ENCODE measurements around the gene ADIRF.
"Not testable (repeated sequence)": the region's sequence is repeated elsewhere in the genome, so short reads cannot be mapped to it uniquely, and the experiment has no call there.

Gene ADIRF

GRCh38 chr10:86968271-86968993 is at the start of gene ADIRF:
ADIRF (plus strand) TSS chr10:86968482; CDS start chr10:86968545, 63 bp downstream.
- no peak for ATAC-seq

DNA sequence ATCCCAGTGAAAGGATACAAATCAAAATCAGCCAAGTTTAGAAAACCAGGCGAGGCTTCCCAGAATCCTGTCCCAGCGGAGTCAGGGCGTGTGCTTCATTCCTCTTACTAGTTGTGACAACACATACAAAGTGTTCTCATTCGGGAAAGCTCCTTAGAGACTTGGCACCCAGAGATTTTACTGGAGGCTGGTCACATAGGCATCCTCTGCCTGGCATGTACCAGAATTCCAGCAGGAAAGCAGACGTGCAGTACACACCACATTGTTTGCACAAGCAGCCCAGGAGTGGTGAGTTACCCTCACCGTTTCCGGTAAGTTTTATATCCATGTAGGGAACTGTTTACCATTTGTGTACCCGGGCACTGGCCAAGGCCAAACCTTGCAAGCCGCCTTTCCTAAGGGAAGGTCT is 45.7 kb upstream of the ADIRF start:
- no peak for ATAC-seq

- no peak for ATAC-seq
These were observed 38.6 kb upstream of the ADIRF start for GRCh38 chr10:86929468-86930380.

DNA sequence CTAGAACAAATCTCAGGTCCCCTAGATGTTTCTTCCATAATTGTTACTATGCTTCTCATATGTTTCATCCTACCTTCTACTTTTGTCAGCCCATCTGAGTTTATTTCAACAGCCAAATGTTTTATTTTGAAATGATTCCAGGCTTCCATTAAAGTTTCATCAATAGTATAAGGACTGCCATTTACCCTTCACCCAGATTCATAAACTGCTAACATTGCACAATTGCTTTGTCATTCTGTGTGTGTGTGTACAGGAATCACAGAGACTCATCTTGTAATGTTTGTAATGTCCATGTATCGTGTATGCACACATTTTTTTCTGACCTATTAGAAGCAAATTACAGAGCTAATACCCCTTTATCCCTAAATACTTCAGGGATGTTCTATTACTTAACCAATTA is 36.4 kb upstream of the ADIRF start:
- ATAC-seq = no peak

GRCh38 chr10:86932674-86933073 is 35.6 kb upstream of the ADIRF start:
- no peak for ATAC-seq

DNA sequence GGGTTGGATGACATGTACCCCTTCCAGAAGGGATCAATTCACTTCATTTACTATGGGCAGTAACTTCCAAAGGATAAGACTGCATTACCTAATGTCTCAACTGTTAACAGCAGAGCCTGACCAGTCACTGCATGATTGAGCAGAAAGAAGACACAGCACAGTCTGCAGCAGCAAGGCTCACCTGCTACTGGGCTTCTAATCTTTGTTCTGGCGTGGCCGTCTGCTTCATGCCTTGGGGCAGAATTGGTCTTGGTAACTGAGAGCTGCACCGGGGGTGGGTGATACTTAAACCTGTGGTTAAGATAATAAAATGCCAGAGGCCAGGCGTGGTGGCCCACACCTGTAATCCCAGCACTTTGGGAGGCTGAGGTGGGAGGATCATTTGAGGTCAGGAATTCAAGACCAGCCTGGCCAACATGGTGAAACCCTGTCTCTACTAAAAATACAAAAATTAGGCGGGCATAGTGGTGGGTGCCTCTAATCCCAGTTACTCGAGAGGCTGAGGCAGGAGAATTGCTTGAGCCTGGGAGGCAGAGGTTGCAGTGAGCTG is 34.0 kb upstream of the ADIRF start:
- ATAC-seq = not testable (repeated sequence)

DNA sequence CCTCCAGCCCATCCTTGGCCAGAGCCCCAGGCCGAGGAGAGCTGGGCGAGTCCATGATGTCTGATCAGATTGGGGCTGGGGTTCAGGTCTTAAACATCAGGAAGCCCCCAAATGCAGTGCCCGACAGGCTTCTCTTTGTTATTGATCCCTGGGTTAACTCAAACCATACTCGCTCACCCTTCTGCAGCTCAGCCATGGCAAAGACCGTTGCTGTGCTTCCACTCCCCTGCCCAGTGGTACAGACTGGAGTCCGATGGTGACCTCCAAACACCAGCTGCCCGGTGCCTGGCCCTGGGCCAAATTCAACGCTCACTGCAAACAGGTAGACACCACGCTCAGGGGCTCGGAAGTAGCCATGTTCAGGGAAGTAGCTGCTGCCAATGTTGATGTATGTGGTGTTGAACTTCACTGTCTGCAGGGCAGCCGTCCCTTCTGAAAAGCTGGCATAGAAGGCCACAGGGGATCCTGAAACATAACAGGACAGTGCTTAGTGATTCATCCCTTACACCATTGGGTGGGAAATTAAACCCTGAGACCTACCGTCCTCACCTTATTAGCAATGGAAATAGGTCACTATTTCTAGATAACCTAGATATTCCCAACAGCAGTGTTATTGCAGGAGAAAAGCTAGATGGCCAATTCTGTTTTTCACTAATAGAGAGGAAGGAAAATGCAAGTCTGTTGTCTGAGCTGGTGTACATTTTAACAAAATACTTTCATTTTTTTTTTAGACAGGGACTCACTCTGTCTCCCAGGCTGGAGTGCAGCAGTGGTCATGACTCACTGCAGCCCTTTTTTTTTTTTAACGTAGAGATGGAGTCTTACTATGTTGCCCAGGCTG is 31.4 kb upstream of the ADIRF start:
- ATAC-seq = no peak

GRCh38 chr10:86937502-86938154 is 30.7 kb upstream of the ADIRF start:
- ATAC-seq = no peak

GRCh38 chr10:86938260-86938659 is 30.0 kb upstream of the ADIRF start:
- no peak for ATAC-seq

GRCh38 chr10:86940076-86940475 is 28.2 kb upstream of the ADIRF start:
- ATAC-seq = not testable (repeated sequence)

- ATAC-seq = no peak
These were observed 27.6 kb upstream of the ADIRF start for GRCh38 chr10:86940677-86941076.

GRCh38 chr10:86941426-86941825 is 26.9 kb upstream of the ADIRF start:
- ATAC-seq = no peak

- no peak for ATAC-seq
These were observed 26.3 kb upstream of the ADIRF start for GRCh38 chr10:86941991-86942421.

DNA sequence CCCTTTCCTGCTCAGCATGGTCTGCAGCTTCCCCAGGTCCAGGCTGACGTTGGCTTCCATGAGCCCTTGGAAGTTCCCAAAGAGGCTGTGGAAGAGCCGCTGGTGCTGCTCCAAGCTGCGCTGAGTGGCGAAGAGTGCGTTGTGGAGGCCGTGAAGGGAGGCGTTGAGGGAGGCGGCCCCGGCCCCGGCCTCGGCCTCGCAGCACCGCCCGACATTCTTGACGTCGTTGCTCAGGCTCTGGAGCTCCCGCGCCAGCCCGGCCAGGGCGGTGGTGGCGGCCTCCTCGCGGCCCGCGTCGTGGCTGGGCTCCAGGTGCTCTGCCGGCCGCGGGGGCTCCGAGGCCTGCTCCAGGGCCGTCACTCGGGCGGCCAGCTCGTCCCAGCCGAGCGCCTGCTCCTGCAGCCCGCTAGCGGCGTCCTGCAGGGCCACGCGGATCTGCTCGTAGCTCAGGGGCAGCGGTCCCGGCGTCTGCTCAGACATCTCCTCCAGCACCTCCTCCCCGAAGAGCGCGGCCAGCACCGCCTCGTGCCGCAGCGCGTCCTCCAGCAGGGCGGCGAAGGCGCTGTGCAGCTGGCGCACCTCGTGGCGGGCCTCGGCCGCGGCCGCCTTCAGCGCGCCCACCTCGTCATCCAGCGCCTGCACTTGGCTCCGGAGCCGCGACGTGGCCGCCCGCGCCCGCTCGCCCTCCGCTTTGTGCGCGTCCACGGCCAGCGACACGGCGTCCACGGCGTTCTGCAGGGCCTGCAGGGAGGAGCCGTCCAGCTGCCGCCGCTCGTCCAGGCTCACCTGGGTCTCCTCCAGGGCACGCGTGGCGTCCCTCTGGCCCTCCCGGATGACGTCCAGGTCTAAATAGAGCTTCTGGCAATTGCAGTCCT is 25.6 kb upstream of the ADIRF start:
- ATAC-seq = no peak

DNA sequence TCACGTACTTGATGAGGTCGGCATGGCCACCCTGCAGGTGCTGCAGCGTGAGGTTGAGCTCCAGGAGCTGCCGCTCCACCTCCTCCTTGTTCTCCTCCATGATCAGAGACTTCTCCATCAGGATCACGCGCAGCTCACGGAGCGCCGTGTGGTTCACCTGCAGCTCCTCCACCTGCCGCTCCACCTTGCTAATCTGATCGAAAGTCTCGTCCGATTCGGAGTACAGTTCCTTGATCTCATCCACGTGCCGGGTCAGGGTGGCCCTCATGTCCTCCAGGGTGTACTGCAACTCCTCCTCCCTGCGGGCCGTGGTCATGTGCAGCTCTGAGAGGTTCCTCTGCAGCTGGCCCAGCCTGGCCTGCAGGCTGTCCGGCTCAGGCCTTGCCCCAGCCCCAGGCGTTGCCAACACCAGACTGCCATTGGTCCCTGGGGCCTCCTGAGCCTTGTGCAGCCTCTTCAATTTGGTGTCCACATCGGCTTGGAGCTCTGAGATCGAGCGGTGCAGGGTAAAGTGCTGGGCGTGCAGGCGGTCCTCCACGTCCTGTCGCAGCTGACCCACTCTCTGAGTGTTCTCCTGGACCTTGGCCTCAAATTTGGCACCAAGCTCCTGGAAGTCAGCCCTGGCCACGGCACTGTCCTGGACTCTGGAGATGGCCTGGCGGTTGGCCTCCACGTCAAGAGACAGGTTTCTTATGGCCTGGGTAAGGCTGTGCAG is 24.8 kb upstream of the ADIRF start:
- no peak for ATAC-seq

DNA sequence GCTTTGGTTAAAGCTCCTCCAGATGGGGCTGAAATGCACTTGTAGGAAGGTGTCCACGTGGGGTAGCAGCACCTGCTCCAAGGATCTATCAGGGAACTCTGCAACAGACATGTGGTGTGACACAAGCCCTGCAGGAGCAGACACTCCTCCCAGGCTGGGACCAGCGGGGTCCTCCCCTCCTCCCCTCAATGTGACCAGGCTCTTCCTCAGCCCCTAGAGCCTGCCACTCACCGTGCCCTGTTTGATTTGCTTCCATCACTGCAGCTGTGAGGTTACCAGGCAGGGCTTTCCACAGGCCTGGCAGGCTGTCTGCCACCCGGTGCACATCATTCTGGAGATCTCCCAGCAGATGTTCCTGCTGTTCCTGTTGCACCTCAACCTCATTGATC is 24.3 kb upstream of the ADIRF start:
- ATAC-seq = no peak

- ATAC-seq = peak in 1 of 2 donors; percentile 25
These were observed 23.8 kb upstream of the ADIRF start for GRCh38 chr10:86944471-86944870.

- ATAC-seq = no peak
These were observed 23.4 kb upstream of the ADIRF start for GRCh38 chr10:86944907-86945306.

DNA sequence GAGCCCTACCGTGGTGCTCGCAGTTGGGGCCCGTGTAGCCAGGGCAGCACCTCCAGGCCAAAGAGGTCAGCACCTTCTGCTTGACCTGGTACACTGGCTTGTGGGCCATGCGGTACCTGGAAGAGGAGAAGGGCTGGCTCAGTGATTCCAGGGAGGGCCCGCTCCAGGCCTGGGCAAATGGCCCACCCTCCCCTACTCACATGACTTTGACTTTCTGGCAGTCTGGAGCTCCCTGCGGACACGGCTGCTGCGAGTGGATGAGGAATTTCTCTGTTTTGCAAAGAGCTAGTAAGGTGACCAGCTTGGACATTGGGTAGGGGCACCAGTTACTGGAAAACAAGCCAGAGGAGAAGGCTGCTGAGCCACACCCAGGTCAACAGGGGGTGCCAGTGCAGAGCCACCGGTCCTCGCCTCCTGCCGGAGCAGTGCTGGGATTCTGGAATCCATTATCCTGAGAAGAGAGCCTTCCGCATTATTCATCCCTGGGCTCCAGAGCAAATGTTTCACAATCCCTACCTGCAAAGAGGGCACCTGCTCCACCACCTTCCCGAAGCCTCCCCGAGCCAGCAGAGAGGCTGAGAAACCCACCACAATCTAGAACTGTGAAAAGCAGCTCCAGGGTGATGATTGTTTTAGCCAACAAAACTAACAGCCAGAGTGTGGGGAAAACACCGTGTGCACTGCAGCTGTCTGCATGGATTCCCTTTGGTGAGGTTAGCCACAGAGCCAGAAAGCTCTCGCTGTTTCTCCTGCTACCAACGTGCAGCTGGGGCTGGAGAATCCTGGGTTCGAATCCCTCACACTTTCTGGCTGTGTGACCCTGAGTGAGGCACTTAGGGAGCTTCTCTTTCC is 22.7 kb upstream of the ADIRF start:
- ATAC-seq = no peak

Data from activated CD4-positive, CD25-positive, alpha-beta regulatory T cell treated with anti-CD3 and anti-CD28 coated beads, Interleukin-2, amount 50 U/mL, for 24 hours (primary cell).